ENCODE data around the gene SNX21.

Gene SNX21

DNA sequence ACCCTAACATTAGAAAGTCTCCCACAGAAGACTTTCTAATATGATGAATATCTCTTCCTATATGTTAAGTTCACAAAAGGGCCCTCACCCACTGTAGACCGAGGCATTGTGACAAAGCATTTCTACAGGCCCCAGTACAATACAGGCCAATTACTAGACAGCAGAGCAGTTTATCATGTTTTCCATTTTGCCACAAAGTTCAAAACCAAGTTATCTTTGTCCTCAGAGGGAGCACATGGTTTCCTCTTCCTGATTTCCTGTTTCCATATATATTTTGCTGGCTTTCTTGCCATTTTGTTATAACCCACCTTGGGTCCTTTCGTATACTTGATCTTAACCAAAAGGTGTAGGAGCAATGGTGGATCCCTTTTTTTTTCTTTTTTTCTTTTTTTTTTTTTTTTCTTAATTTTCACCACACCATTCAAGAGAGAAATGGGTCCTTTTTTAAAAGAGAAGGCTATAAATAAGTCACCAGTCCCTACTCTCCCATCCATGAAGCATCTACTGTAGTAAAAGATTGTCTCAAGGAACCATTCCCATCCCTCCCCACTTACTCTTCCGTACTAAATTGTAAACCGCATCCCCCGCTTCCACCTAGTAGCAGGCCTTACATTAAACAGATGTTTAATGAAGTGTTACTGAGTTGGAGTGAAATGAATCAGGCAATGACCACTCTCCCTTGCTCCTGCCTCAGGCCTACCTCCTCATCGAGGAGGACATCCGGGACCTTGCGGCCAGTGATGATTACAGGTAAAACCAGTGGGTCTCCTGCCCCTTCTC lies 23.2 kb upstream of the SNX21 start:
- peaks cover 3 to 15% (median 12%) of the 10 kb centered on the region in 5 donors for H3K4me1 ChIP-seq (ENCODE audit: control insufficient read depth in 5 of 5, insufficient read depth in 5 of 5, low read length in 5 of 5)
- H3K27ac ChIP-seq (ENCODE audit: low read depth, low read length) = no peak overlapping the region
- no peak overlapping the region for H3K9ac ChIP-seq (ENCODE audit: low read length in 5 of 5)
- H3K27me3 ChIP-seq (ENCODE audit: control insufficient read depth in 5 of 5, insufficient read depth in 4 of 5, low read length in 5 of 5) = peaks cover 0 to 2% (median 0%) of the 10 kb centered on the region in 5 donors
- no peaks in the 10 kb centered on the region for H3K9me3 ChIP-seq (ENCODE audit: control insufficient read depth in 5 of 5, low read length in 5 of 5)
- H3K36me3 ChIP-seq (ENCODE audit: control insufficient read depth in 5 of 5, insufficient read depth in 5 of 5, low read length in 5 of 5) = peaks cover 21 to 62% (median 45%) of the 10 kb centered on the region in 5 donors
- H3K4me3 ChIP-seq (ENCODE audit: low read depth in 1 of 5, low read length in 5 of 5) = no peak overlapping the region

- no peak within 1 kb of the TSS for H3K27ac ChIP-seq (ENCODE audit: low read depth, low read length)
- peak within 1 kb of the TSS in 3 of 5 donors; percentile 39 to 62 (median 48) for H3K9ac ChIP-seq (ENCODE audit: low read length in 5 of 5)
Measured at GRCh38 chr20:45812157-45813005, 21.2 kb upstream of the SNX21 start, which contains the start of gene UBE2C. Gene UBE2C, plus strand, starts transcription at chr20:45812644. Its CDS starts 52 bp downstream, at chr20:45812696.

DNA sequence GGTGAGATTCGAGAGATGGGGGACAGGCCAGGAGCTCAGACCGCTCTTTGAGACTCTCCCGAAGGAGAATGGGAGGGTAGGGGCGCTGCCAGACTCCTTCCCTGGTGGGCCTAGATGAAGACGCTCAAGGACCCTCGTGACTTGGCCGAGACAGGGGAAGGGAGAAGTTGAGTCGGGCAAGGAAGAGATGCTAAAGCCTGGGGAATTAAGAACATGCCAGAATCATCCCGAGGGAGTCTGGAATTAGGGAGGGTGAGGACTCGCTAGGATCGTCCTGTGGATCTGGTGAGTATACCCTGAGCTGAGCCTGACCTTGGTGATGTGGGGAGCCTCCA lies 20.6 kb upstream of the SNX21 start:
- H3K27ac ChIP-seq (ENCODE audit: low read depth, low read length) = no peak overlapping the region
- H3K27me3 ChIP-seq (ENCODE audit: control insufficient read depth in 5 of 5, insufficient read depth in 4 of 5, low read length in 5 of 5) = peaks cover 0 to 2% (median 0%) of the 10 kb centered on the region in 5 donors
- peak overlapping the region in 4 of 5 donors; percentile 47 to 74 (median 64) for H3K4me3 ChIP-seq (ENCODE audit: low read depth in 1 of 5, low read length in 5 of 5)
- peak overlapping the region in 1 of 5 donors; percentile 62 for H3K9ac ChIP-seq (ENCODE audit: low read length in 5 of 5)
- peaks cover 3 to 15% (median 13%) of the 10 kb centered on the region in 5 donors for H3K4me1 ChIP-seq (ENCODE audit: control insufficient read depth in 5 of 5, insufficient read depth in 5 of 5, low read length in 5 of 5)
- peaks cover 12 to 36% (median 31%) of the 10 kb centered on the region in 5 donors for H3K36me3 ChIP-seq (ENCODE audit: control insufficient read depth in 5 of 5, insufficient read depth in 5 of 5, low read length in 5 of 5)
- H3K9me3 ChIP-seq (ENCODE audit: control insufficient read depth in 5 of 5, low read length in 5 of 5) = no peaks in the 10 kb centered on the region

More at GRCh38 chr20:45812157-45813005, 21.2 kb upstream of the SNX21 start, which contains the start of gene UBE2C:
- Histone ChIP-seq H3K27me3 (ENCODE audit: control insufficient read depth in 5 of 5, insufficient read depth in 4 of 5, low read length in 5 of 5) (peaks cover 0 to 2% (median 0%) of the 10 kb centered on the region in 5 donors), H3K36me3 (ENCODE audit: control insufficient read depth in 5 of 5, insufficient read depth in 5 of 5, low read length in 5 of 5) (peaks cover 12 to 42% (median 31%) of the 10 kb centered on the region in 5 donors), H3K4me1 (ENCODE audit: control insufficient read depth in 5 of 5, insufficient read depth in 5 of 5, low read length in 5 of 5) (peaks cover 3 to 15% (median 12%) of the 10 kb centered on the region in 5 donors), H3K9me3 (ENCODE audit: control insufficient read depth in 5 of 5, low read length in 5 of 5) (no peaks in the 10 kb centered on the region), H3K4me3 (ENCODE audit: low read depth in 1 of 5, low read length in 5 of 5) (peak within 1 kb of the TSS; percentile 59 to 74 (median 63))

- Histone ChIP-seq H3K36me3 (ENCODE audit: control insufficient read depth in 5 of 5, insufficient read depth in 5 of 5, low read length in 5 of 5) (peaks cover 12 to 31% (median 29%) of the 10 kb centered on the region in 5 donors), H3K4me1 (ENCODE audit: control insufficient read depth in 5 of 5, insufficient read depth in 5 of 5, low read length in 5 of 5) (peaks cover 3 to 15% (median 13%) of the 10 kb centered on the region in 5 donors), H3K9me3 (ENCODE audit: control insufficient read depth in 5 of 5, low read length in 5 of 5) (no peaks in the 10 kb centered on the region), H3K9ac (ENCODE audit: low read length in 5 of 5) (no peak overlapping the region), H3K27ac (ENCODE audit: low read depth, low read length) (no peak overlapping the region), H3K4me3 (ENCODE audit: low read depth in 1 of 5, low read length in 5 of 5) (no peak overlapping the region), H3K27me3 (ENCODE audit: control insufficient read depth in 5 of 5, insufficient read depth in 4 of 5, low read length in 5 of 5) (peaks cover 0 to 2% (median 0%) of the 10 kb centered on the region in 5 donors)
Measured at GRCh38 chr20:45813489-45813888, 20.1 kb upstream of the SNX21 start.

DNA sequence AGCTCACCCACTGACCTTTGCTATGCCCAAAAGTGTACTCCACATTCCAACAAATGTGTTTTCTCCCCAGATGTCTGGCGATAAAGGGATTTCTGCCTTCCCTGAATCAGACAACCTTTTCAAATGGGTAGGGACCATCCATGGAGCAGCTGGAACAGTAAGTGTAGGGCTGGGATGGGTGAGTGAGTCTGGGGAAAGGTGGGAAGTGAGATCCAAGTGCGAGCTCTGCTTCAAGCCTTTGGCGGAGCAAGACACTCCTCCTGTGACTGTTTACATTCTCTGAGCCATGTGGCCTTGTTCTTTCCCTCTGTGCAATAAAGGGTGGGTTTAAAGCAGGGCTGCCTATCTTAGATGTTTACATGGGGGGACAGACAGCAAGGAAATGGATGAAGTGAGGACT lies 19.3 kb upstream of the SNX21 start:
- H3K27me3 ChIP-seq (ENCODE audit: control insufficient read depth in 5 of 5, insufficient read depth in 4 of 5, low read length in 5 of 5) = peaks cover 0 to 2% (median 0%) of the 10 kb centered on the region in 5 donors
- H3K9ac ChIP-seq (ENCODE audit: low read length in 5 of 5) = no peak overlapping the region
- H3K9me3 ChIP-seq (ENCODE audit: control insufficient read depth in 5 of 5, low read length in 5 of 5) = no peaks in the 10 kb centered on the region
- peaks cover 3 to 15% (median 13%) of the 10 kb centered on the region in 5 donors for H3K4me1 ChIP-seq (ENCODE audit: control insufficient read depth in 5 of 5, insufficient read depth in 5 of 5, low read length in 5 of 5)
- no peak overlapping the region for H3K4me3 ChIP-seq (ENCODE audit: low read depth in 1 of 5, low read length in 5 of 5)
- H3K36me3 ChIP-seq (ENCODE audit: control insufficient read depth in 5 of 5, insufficient read depth in 5 of 5, low read length in 5 of 5) = peaks cover 10 to 23% (median 20%) of the 10 kb centered on the region in 5 donors
- no peak overlapping the region for H3K27ac ChIP-seq (ENCODE audit: low read depth, low read length)

GRCh38 chr20:45816951-45817350 lies 16.6 kb upstream of the SNX21 start:
- no peaks in the 10 kb centered on the region for H3K36me3 ChIP-seq (ENCODE audit: control insufficient read depth in 5 of 5, insufficient read depth in 5 of 5, low read length in 5 of 5)
- H3K4me1 ChIP-seq (ENCODE audit: control insufficient read depth in 5 of 5, insufficient read depth in 5 of 5, low read length in 5 of 5) = peaks cover 3 to 11% (median 11%) of the 10 kb centered on the region in 5 donors
- H3K27me3 ChIP-seq (ENCODE audit: control insufficient read depth in 5 of 5, insufficient read depth in 4 of 5, low read length in 5 of 5) = peaks cover 0 to 3% (median 2%) of the 10 kb centered on the region in 5 donors
- no peaks in the 10 kb centered on the region for H3K9me3 ChIP-seq (ENCODE audit: control insufficient read depth in 5 of 5, low read length in 5 of 5)
- H3K27ac ChIP-seq (ENCODE audit: low read depth, low read length) = no peak overlapping the region
- no peak overlapping the region for H3K4me3 ChIP-seq (ENCODE audit: low read depth in 1 of 5, low read length in 5 of 5)
- H3K9ac ChIP-seq (ENCODE audit: low read length in 5 of 5) = no peak overlapping the region

GRCh38 chr20:45817376-45818194 lies 16.0 kb upstream of the SNX21 start:
- Histone ChIP-seq H3K36me3 (ENCODE audit: control insufficient read depth in 5 of 5, insufficient read depth in 5 of 5, low read length in 5 of 5) (no peaks in the 10 kb centered on the region), H3K9me3 (ENCODE audit: control insufficient read depth in 5 of 5, low read length in 5 of 5) (no peaks in the 10 kb centered on the region), H3K27ac (ENCODE audit: low read depth, low read length) (no peak overlapping the region), H3K4me3 (ENCODE audit: low read depth in 1 of 5, low read length in 5 of 5) (no peak overlapping the region), H3K27me3 (ENCODE audit: control insufficient read depth in 5 of 5, insufficient read depth in 4 of 5, low read length in 5 of 5) (peaks cover 0 to 9% (median 6%) of the 10 kb centered on the region in 5 donors), H3K4me1 (ENCODE audit: control insufficient read depth in 5 of 5, insufficient read depth in 5 of 5, low read length in 5 of 5) (peaks cover 0 to 10% (median 7%) of the 10 kb centered on the region in 5 donors), H3K9ac (ENCODE audit: low read length in 5 of 5) (no peak overlapping the region)

DNA sequence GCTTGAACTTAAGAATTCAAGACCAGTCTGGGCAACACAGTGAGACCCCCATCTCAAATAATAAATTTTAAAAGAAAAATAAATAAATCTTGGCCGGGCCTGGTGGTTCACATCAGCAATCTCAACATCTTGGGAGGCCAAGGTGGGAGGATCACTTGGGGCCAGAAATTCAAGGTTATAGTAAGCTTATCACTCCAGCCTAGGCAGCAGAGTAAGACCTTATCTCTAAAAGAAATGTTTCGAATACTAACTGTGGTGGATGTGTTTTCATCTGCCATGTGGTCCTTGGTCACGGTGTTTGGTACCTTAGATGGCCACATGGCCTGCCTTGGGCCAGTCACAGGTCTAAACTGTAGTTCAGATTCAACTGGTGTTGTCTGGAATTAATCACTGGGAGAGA lies 15.4 kb upstream of the SNX21 start:
- peaks cover 0 to 11% (median 7%) of the 10 kb centered on the region in 5 donors for H3K4me1 ChIP-seq (ENCODE audit: control insufficient read depth in 5 of 5, insufficient read depth in 5 of 5, low read length in 5 of 5)
- H3K27ac ChIP-seq (ENCODE audit: low read depth, low read length) = no peak overlapping the region
- H3K9me3 ChIP-seq (ENCODE audit: control insufficient read depth in 5 of 5, low read length in 5 of 5) = no peaks in the 10 kb centered on the region
- H3K27me3 ChIP-seq (ENCODE audit: control insufficient read depth in 5 of 5, insufficient read depth in 4 of 5, low read length in 5 of 5) = peaks cover 6 to 15% (median 12%) of the 10 kb centered on the region in 5 donors
- H3K9ac ChIP-seq (ENCODE audit: low read length in 5 of 5) = no peak overlapping the region
- no peak overlapping the region for H3K4me3 ChIP-seq (ENCODE audit: low read depth in 1 of 5, low read length in 5 of 5)
- H3K36me3 ChIP-seq (ENCODE audit: control insufficient read depth in 5 of 5, insufficient read depth in 5 of 5, low read length in 5 of 5) = no peaks in the 10 kb centered on the region

DNA sequence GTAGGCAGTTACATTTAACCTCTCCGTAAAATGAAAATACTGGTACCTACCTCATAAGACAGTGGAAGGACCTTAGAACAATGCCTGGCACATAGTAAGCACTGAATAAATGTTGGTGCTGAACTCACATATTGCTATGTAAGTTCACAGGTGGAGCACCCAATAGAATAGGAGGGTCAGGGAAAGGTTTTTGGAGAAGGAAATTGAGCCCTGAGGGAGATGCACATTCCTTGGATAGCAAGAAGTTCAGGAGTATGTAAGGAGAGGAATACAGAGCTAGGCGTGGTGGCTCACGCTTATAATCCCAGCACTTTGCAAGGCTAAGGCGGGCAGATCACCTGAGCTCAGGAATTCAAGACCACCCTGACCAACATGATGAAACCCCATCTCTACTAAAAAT lies 14.1 kb upstream of the SNX21 start:
- H3K4me3 ChIP-seq (ENCODE audit: low read depth in 1 of 5, low read length in 5 of 5) = no peak overlapping the region
- H3K9ac ChIP-seq (ENCODE audit: low read length in 5 of 5) = no peak overlapping the region
- H3K36me3 ChIP-seq (ENCODE audit: control insufficient read depth in 5 of 5, insufficient read depth in 5 of 5, low read length in 5 of 5) = no peaks in the 10 kb centered on the region
- peaks cover 14 to 27% (median 16%) of the 10 kb centered on the region in 5 donors for H3K27me3 ChIP-seq (ENCODE audit: control insufficient read depth in 5 of 5, insufficient read depth in 4 of 5, low read length in 5 of 5)
- no peak overlapping the region for H3K27ac ChIP-seq (ENCODE audit: low read depth, low read length)
- H3K9me3 ChIP-seq (ENCODE audit: control insufficient read depth in 5 of 5, low read length in 5 of 5) = no peaks in the 10 kb centered on the region
- H3K4me1 ChIP-seq (ENCODE audit: control insufficient read depth in 5 of 5, insufficient read depth in 5 of 5, low read length in 5 of 5) = peaks cover 0 to 21% (median 15%) of the 10 kb centered on the region in 5 donors

All from subcutaneous abdominal adipose tissue (tissue), 5 donors.